GM12865 (cell line): Measurements from ENCODE around the gene LARGE2.

Source experiments
- DNase-seq: peaks from one replicate; pipeline ENCODE4 v3.0.0; 2010; ENCODE audit warnings: low read depth
- H3K4me3 ChIP-seq: 2 replicates; pipeline ENCODE4 v1.5.1; 2011; ENCODE audit warnings: mild to moderate bottlenecking, low read depth, low read length, control low read depth
- CTCF ChIP-seq: IDR thresholded peaks from 2 replicates; pipeline ENCODE4 v1.5.1; 2011; ENCODE audit warnings: low read length, control low read depth, low read depth, inconsistent platforms; ENCODE audit not compliant: insufficient read depth; ENCODE audit errors: missing control alignments

The LARGE2 gene

GRCh38 chr11:45936511-45937054 lies 14.1 kb downstream of the LARGE2 start:
- no peak for TF ChIP-seq CTCF
- no peak for DNase-seq
- no peak overlapping the region for H3K4me3 ChIP-seq

GRCh38 chr11:45937916-45938315 lies 15.5 kb downstream of the LARGE2 start:
- TF ChIP-seq CTCF = no peak
- H3K4me3 ChIP-seq = no peak overlapping the region
- no peak for DNase-seq

GRCh38 chr11:45939836-45940235 lies 17.4 kb downstream of the LARGE2 start:
- H3K4me3 ChIP-seq = no peak overlapping the region
- no peak for DNase-seq
- no peak for TF ChIP-seq CTCF

DNA sequence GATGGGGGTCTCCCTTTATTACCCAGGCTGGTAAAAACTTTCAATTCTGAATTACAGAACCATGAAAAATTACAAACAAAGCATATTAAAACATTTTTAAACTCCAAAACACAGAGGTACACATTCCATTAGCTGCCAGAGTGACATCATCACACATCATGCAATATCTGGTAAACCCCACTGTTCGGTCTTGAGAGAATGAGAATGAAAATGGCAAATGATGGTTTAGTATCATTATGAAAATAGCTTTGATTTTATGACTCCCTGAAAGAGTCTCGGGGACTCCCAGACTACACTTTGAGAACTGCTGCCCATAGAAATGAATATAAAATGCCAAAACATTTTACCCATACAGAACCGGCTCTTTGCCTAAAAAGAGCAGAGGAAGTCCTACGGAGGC lies 18.8 kb downstream of the LARGE2 start:
- no peak for TF ChIP-seq CTCF
- no peak for DNase-seq
- H3K4me3 ChIP-seq = no peak overlapping the region

DNA sequence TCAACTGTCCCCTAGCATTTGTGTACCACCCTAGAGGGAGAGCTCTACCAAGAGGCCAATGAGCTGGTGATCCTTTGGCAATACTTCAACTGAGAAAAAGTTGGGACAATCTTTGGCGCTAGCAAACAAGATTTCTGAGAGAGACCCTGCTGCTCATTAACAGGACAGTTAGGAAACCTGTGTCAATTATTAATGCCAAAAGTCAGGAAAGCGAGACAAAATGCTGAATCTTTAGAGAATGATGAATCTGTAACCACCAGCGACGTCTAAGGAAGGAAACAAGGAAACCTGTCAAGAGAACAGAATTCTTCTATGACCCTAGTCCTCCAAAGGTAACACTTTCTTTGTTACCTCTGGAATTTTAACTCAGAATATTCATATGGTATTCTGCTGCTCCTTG lies 19.9 kb downstream of the LARGE2 start:
- DNase-seq = no peak
- TF ChIP-seq CTCF = no peak
- no peak overlapping the region for H3K4me3 ChIP-seq

DNA sequence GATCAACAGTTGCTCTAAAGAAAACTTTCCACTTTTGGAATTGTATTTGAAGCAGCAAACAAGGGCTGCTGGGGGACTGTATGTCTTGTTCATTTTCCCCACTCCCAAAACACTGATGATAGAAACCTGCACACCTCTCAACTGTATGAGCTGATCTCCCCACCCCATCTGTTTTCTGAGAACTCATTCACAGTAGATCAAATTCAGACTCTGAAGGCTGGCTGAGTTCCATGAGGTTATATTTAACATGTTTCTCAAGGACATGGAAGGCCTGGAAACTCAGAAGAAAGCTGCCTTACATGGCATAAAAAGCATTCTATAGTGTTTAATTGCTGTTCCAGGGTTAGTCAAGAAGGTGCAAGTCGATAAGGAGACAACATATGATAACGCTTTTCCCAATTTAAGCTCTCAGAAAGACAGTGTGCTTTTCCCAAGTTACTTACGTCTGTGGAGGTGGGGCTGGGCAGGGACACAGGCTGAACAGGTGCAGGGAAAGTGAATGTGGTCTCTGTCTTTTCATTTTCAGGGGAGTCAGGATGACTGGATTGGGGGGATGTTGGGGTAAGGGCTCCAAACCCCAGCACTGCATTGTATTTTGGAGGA lies 23.0 kb downstream of the LARGE2 start:
- DNase-seq = no peak
- no peak for TF ChIP-seq CTCF
- no peak overlapping the region for H3K4me3 ChIP-seq

- no peak for TF ChIP-seq CTCF
- no peak for DNase-seq
These were observed 25.4 kb downstream of the LARGE2 start for GRCh38 chr11:45947885-45948284.

More at GRCh38 chr11:45947885-45948284, 25.4 kb downstream of the LARGE2 start:
- no peak overlapping the region for H3K4me3 ChIP-seq
